ENCODE measurements around the gene ARID4B.

DNA sequence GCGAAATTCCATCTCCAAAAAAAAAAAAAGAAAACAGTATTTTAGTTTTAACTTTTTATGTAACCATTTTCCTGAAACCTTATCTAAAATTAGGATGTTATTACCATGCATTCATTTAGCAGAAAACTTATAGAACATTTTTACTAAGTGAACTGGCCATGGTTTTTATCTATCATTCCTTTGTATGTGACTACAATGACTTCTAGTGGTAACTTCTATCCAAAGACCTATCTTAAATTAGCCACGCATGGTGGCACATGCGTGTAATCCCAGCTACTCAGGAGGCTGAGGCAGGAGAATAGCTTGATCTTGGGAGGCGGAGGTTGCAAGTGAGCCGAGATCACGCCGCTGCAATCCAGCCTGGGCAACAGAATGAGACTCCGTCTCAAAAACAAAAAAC is 11.8 kb upstream of the ARID4B start:
- TF ChIP-seq, protein P1, sequence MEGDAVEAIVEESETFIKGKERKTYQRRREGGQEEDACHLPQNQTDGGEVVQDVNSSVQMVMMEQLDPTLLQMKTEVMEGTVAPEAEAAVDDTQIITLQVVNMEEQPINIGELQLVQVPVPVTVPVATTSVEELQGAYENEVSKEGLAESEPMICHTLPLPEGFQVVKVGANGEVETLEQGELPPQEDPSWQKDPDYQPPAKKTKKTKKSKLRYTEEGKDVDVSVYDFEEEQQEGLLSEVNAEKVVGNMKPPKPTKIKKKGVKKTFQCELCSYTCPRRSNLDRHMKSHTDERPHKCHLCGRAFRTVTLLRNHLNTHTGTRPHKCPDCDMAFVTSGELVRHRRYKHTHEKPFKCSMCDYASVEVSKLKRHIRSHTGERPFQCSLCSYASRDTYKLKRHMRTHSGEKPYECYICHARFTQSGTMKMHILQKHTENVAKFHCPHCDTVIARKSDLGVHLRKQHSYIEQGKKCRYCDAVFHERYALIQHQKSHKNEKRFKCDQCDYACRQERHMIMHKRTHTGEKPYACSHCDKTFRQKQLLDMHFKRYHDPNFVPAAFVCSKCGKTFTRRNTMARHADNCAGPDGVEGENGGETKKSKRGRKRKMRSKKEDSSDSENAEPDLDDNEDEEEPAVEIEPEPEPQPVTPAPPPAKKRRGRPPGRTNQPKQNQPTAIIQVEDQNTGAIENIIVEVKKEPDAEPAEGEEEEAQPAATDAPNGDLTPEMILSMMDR (conservative IDR thresholded peaks at IDR 0.05 in 1 of 2, IDR thresholded peaks at IDR 0.05 in 1 of 2; ENCODE audit: low read depth in 1 of 2, low read length in 2 of 2): no peak
- TF ChIP-seq EZH2 (IDR thresholded peaks at IDR 0.05; ENCODE audit: low read length, missing control alignments): no peak
